Breast epithelium (tissue), 3 donors: Measurements from ENCODE around the gene GRAP.
"Not testable (repeated sequence)": the region's sequence is repeated elsewhere in the genome, so short reads cannot be mapped to it uniquely, and the experiment has no call there.

Experiments used
- POLR2AphosphoS5 ChIP-seq, 3 donors: sonication (generic); formaldehyde crosslinking; IDR thresholded peaks; one replicate each; pipeline ENCODE4 v1.6.1; 2017; ENCODE audit warnings: antibody characterized with exemption in 3 of 3
- TF ChIP-seq, protein P1 (sequence below), 3 donors: fragments of 450-650 bp; IDR thresholded peaks; one replicate each; pipeline ENCODE4 v1.5.1; 2016 to 2017; ENCODE audit warnings: antibody characterized with exemption in 3 of 3, mild to moderate bottlenecking in 3 of 3, moderate library complexity in 3 of 3

DNA sequence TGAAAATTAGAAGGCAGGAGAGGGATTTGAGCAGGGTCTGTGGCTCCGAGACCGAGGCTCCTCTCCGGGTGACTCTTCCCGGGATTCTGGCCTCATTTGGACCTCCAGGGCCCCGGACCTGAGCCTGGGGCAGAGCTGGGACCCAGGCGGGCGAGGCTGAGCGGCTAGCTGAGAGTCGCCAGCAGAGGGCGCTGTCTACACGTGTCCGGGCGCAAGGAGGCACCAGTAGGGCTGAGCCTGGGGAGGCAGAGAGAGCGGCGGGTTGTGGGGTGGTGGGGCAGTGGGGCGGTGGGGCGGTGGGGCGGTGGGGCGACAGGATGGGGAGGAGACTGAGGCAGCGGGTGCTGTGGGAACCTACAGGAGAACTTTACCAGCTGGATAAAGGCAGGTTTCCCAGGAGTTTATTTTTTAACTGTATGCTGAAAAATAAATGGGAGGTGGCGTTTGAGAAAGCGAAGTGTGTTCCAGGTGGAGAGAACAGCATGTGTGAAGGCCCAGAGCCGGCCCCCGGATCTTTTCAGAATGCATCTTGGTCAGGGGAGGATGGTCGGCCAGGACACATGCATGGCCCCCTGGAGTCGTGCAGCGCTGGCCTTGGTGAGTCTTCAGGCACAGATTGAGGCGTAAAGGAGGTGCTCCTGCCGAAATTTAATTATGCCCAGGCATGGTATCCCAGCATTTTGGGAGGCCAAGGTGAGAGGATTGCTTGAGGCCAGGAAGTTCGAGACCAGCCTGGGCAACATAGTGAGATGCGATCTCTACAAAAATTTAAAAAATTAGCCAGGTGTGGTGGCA is 29.8 kb upstream of the GRAP start:
- TF ChIP-seq, protein P1, sequence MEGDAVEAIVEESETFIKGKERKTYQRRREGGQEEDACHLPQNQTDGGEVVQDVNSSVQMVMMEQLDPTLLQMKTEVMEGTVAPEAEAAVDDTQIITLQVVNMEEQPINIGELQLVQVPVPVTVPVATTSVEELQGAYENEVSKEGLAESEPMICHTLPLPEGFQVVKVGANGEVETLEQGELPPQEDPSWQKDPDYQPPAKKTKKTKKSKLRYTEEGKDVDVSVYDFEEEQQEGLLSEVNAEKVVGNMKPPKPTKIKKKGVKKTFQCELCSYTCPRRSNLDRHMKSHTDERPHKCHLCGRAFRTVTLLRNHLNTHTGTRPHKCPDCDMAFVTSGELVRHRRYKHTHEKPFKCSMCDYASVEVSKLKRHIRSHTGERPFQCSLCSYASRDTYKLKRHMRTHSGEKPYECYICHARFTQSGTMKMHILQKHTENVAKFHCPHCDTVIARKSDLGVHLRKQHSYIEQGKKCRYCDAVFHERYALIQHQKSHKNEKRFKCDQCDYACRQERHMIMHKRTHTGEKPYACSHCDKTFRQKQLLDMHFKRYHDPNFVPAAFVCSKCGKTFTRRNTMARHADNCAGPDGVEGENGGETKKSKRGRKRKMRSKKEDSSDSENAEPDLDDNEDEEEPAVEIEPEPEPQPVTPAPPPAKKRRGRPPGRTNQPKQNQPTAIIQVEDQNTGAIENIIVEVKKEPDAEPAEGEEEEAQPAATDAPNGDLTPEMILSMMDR (IDR thresholded peaks at IDR 0.05): peak in 1 of 3 donors; percentile 11
- not testable (repeated sequence) for TF ChIP-seq POLR2AphosphoS5 (IDR thresholded peaks at IDR 0.05)
